NCI-H1048 (cell line): ENCODE data around the gene PIMREG.

Experiments
- DNase-seq: peaks from one replicate; lab custom pipeline; 2025; lab: John Stamatoyannopoulos, UW

PIMREG gene

GRCh38 chr17:6498901-6499540, 54.8 kb downstream of the PIMREG start:
- DNase-seq, result no peak
